Liver (tissue), 3 donors: ENCODE data around the gene DBT.

ENCODE experiments used
- CTCF ChIP-seq: fragments of 150-350 bp; IDR thresholded peaks from 2 replicates; pipeline ENCODE4 v1.5.1; 2017; ENCODE audit warnings: improper control_type of control experiment, low read depth, low read length; ENCODE audit not compliant: missing input control
- GABPA ChIP-seq, 2 donors: IDR thresholded peaks in 1 of 2; conservative IDR thresholded peaks in 1 of 2; 2 replicates each; pipeline ENCODE4 v1.6.1; 2016; ENCODE audit warnings: antibody characterized with exemption in 2 of 2, mild to moderate bottlenecking in 1 of 2, moderate library complexity in 1 of 2
- MAX ChIP-seq: IDR thresholded peaks from 2 replicates; pipeline ENCODE4 v1.6.1; 2016; ENCODE audit warnings: antibody characterized with exemption
- RAD21 ChIP-seq, 2 donors: IDR thresholded peaks; 2 replicates each; pipeline ENCODE4 v1.6.1; 2016; ENCODE audit warnings: antibody characterized with exemption in 2 of 2, mild to moderate bottlenecking in 2 of 2
- REST ChIP-seq: IDR thresholded peaks from 2 replicates; pipeline ENCODE4 v1.6.1; 2016; ENCODE audit warnings: antibody characterized with exemption, mild to moderate bottlenecking
- YY1 ChIP-seq: IDR thresholded peaks from 2 replicates; pipeline ENCODE4 v1.6.1; 2016; ENCODE audit warnings: antibody characterized with exemption, mild to moderate bottlenecking
- donor health status: healthy.
- donor health status: healthy.

- no peak for TF ChIP-seq CTCF
- no peak for TF ChIP-seq MAX
- no peak for TF ChIP-seq RAD21 (IDR thresholded peaks at IDR 0.05)
- TF ChIP-seq REST, result no peak
- TF ChIP-seq GABPA (IDR thresholded peaks at IDR 0.05 in 1 of 2, conservative IDR thresholded peaks at IDR 0.05 in 1 of 2), result no peak
- TF ChIP-seq YY1, result no peak
Measured at GRCh38 chr1:100240631-100241030, 9.0 kb downstream of the DBT start.
